Endodermal cell (in vitro differentiated cells): ENCODE data around the gene CIC. TPM values are rescaled to one million over a fixed set of nuclear protein-coding genes. Genes with fewer than 3 reads are reported as not detected.

Experiments used
- DNase-seq: peaks from one replicate; pipeline ENCODE4 v3.0.0-alpha.2; 2017
- H3K27ac ChIP-seq: 2 replicates; pipeline ENCODE4 v1.5.1; 2013; ENCODE audit warnings: mild to moderate bottlenecking, low read depth, low read length, moderate library complexity
- H3K27me3 ChIP-seq: 2 replicates; pipeline ENCODE4 v1.6.1; 2013; ENCODE audit warnings: mild to moderate bottlenecking, low read length, moderate library complexity; ENCODE audit not compliant: insufficient read depth, control insufficient read depth, poor library complexity, severe bottlenecking
- H3K36me3 ChIP-seq: 2 replicates; pipeline ENCODE4 v1.7.0; 2013; ENCODE audit warnings: mild to moderate bottlenecking, low read length, moderate library complexity; ENCODE audit not compliant: control insufficient read depth, insufficient read depth
- H3K4me1 ChIP-seq: one replicate; pipeline ENCODE4 v1.7.0; 2013; ENCODE audit warnings: low read length; ENCODE audit not compliant: control insufficient read depth, insufficient read depth
- H3K4me3 ChIP-seq: 2 replicates; pipeline ENCODE4 v1.5.1; 2013; ENCODE audit warnings: mild to moderate bottlenecking, low read length, moderate library complexity
- H3K9ac ChIP-seq: 2 replicates; pipeline ENCODE4 v1.6.1; 2013; ENCODE audit warnings: mild to moderate bottlenecking, low read length, moderate library complexity; ENCODE audit not compliant: poor library complexity, severe bottlenecking; ENCODE audit errors: extremely low read depth
- H3K9me3 ChIP-seq: 2 replicates; pipeline ENCODE4 v1.6.1; 2013; ENCODE audit warnings: mild to moderate bottlenecking, low read length, moderate library complexity; ENCODE audit not compliant: control insufficient read depth
- H3K27ac Mint-ChIP-seq: 2 replicates; pipeline ENCODE4 v1.8.0; 2020; ENCODE audit warnings: mixed read lengths
- H3K27me3 Mint-ChIP-seq: 2 replicates; pipeline ENCODE4 v1.8.0; 2021; ENCODE audit warnings: mild to moderate bottlenecking, mixed read lengths; ENCODE audit not compliant: insufficient read depth
- H3K36me3 Mint-ChIP-seq: 2 replicates; pipeline ENCODE4 v1.8.0; 2020; ENCODE audit warnings: low read depth, mixed read lengths
- H3K4me1 Mint-ChIP-seq: 2 replicates; pipeline ENCODE4 v1.8.0; 2020; ENCODE audit warnings: mixed read lengths
- H3K4me3 Mint-ChIP-seq: 2 replicates; pipeline ENCODE4 v1.8.0; 2020; ENCODE audit warnings: mild to moderate bottlenecking, moderate library complexity, mixed read lengths
- H3K9me3 Mint-ChIP-seq: 2 replicates; pipeline ENCODE4 v1.8.0; 2020; ENCODE audit warnings: mild to moderate bottlenecking, mixed read lengths
- WGBS, 2 experiments: methylation state at CpG; one replicate each; pipeline versions ENCODE4 v1.1.5 to v1.1.7; 2013; ENCODE audit warnings: missing lambda C conversion rate in 2 of 2, mixed read lengths in 1 of 2; ENCODE audit not compliant: insufficient coverage in 1 of 2, insufficient read length in 1 of 2; 5-methylcytosine and 5-hydroxymethylcytosine counted together
- total RNA-seq, 2 donors: library from RNA; stranded (reverse); fragmentation: NEBNext Ultra II Directional in 1 of 2; extraction: Animal tissue kit (Norgen Biotek cat#: 25700) in 1 of 2; gene quantifications; 2 replicates in 1 of 2; 3 replicates in 1 of 2; pipeline ENCODE4 v1.2.1, GENCODE V29; 2021
- TF ChIP-seq, protein P1 (sequence below): fragments of 200-600 bp; sonication (generic); conservative IDR thresholded peaks from 2 replicates; pipeline ENCODE4 v1.5.0; 2021; ENCODE audit warnings: antibody characterized with exemption, mild to moderate bottlenecking

Gene CIC
- total RNA-seq, 2 donors from 2014 or later: 48.6 to 57.6 TPM

- peak overlapping the region; percentile 88 for H3K4me3 ChIP-seq
- TF ChIP-seq, protein P1, sequence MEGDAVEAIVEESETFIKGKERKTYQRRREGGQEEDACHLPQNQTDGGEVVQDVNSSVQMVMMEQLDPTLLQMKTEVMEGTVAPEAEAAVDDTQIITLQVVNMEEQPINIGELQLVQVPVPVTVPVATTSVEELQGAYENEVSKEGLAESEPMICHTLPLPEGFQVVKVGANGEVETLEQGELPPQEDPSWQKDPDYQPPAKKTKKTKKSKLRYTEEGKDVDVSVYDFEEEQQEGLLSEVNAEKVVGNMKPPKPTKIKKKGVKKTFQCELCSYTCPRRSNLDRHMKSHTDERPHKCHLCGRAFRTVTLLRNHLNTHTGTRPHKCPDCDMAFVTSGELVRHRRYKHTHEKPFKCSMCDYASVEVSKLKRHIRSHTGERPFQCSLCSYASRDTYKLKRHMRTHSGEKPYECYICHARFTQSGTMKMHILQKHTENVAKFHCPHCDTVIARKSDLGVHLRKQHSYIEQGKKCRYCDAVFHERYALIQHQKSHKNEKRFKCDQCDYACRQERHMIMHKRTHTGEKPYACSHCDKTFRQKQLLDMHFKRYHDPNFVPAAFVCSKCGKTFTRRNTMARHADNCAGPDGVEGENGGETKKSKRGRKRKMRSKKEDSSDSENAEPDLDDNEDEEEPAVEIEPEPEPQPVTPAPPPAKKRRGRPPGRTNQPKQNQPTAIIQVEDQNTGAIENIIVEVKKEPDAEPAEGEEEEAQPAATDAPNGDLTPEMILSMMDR: no peak
- peak overlapping the region; percentile 98 for H3K27ac ChIP-seq
- no peak overlapping the region for H3K4me3 Mint-ChIP-seq
- H3K36me3 Mint-ChIP-seq: peaks cover 5% of the 10 kb centered on the region
- peak overlapping the region; percentile 95 for H3K9ac ChIP-seq
- no peaks in the 10 kb centered on the region for H3K36me3 ChIP-seq
- H3K27me3 Mint-ChIP-seq: peaks cover 3% of the 10 kb centered on the region
- no peaks in the 10 kb centered on the region for H3K9me3 ChIP-seq
- no peaks in the 10 kb centered on the region for H3K9me3 Mint-ChIP-seq
- H3K4me1 ChIP-seq: peaks cover 4% of the 10 kb centered on the region
- H3K4me1 Mint-ChIP-seq: peaks cover 25% of the 10 kb centered on the region
- WGBS, 2 experiments: 0 to 1% methylated on average over 24 to 42 of the region's 46 CpGs
- peak; percentile 99 for DNase-seq
- H3K27ac Mint-ChIP-seq: no peak overlapping the region
- no peaks in the 10 kb centered on the region for H3K27me3 ChIP-seq
Observed at GRCh38 chr19:42268142-42268703, 829 bp upstream of the CIC start.

DNA sequence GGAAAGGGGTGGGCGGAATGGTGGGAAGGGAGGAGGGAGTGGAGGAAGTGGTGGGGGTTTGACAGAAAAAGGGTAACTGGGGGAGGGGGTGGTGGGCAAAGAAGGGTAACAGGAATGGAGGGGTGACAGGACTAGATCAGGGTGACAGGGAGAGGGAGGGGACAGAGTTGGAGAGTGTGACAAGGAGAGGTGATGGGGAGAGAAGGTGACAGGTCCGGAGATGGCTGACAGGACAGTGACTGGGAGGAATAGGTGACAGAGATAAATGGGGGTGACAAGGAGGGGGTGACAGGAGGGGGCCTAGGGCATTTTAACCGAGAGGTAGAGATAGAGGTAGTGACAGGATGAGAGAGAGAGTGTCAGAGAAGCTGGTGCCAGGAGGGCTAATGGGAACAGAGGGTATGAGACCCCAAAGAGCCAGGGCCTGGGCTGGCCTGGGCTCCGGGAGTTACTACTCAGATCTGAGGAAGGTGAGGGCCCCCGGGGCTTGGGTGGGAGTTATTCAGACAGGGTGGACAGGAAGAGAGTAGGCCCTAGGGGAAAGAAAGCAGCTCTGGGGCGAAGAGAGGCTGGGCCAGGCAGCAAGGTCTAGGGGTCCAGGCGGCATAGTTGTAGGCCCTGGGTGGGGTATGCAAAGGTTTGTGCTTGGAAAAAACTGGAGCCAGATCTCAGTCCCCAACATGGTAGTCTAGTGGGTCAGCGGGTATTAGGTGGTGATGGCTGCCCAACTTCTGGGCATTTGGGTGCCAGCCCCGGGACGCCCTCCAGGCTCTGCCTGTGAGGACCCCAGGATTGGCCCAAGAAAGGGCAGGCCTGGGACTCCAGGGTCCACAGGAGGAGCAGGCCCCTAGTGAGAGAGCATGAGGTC is 660 bp downstream of the CIC start:
- Histone ChIP-seq H3K4me1 (peaks cover 4% of the 10 kb centered on the region), H3K9ac (peak overlapping the region; percentile 41), H3K27me3 (no peaks in the 10 kb centered on the region), H3K9me3 (no peaks in the 10 kb centered on the region), H3K36me3 (peaks cover 10% of the 10 kb centered on the region), H3K4me3 (peak overlapping the region; percentile 88), H3K27ac (peak overlapping the region; percentile 24)
- Mint-ChIP-seq H3K27ac (peak overlapping the region; percentile 76), H3K4me1 (peaks cover 25% of the 10 kb centered on the region), H3K4me3 (no peak overlapping the region), H3K36me3 (peaks cover 16% of the 10 kb centered on the region), H3K27me3 (no peaks in the 10 kb centered on the region), H3K9me3 (no peaks in the 10 kb centered on the region)
- WGBS, 2 experiments: 68 to 71% methylated on average over 6 to 10 of the region's 10 CpGs
- DNase-seq: no peak
- TF ChIP-seq, protein P1: no peak

DNA sequence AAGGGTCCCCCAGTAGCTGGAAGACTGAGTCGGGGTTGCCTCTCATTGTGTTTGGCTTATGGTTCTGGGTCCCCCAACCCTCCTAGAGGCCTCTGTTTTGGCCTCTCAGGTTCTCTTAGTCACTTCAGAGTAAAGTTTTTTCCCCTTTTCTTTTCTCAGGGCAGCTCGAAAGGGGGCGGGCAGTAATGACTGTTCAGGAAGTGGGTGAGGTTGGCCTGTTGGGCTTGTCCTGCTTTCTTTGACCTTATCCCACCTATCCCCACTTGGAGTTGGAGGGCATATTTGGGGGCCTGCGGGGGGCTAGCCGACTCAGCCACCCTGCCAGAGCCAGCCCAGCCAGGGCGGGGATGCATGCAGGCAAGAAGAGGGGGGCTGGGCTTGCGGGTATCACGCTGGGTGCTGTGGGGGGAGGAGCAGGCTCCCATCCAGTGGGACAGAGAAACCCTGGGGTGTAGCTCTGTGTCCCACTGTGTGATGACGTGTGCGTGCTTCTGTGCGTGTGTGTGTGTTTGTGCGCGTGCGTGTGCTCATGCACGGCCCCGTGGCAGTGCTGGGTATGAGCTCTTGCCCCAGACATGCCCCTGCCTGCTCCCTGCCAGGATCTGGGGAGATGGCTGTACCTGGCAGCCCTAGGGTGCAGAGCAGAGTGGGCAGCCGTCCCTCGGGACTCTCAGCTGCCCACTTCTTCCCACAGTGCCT is 1.4 kb downstream of the CIC start:
- H3K27ac ChIP-seq: no peak overlapping the region
- H3K9me3 Mint-ChIP-seq: no peaks in the 10 kb centered on the region
- H3K4me3 ChIP-seq: peak overlapping the region; percentile 88
- peak overlapping the region; percentile 41 for H3K9ac ChIP-seq
- H3K4me1 Mint-ChIP-seq: peaks cover 25% of the 10 kb centered on the region
- no peaks in the 10 kb centered on the region for H3K27me3 Mint-ChIP-seq
- no peak for DNase-seq
- no peaks in the 10 kb centered on the region for H3K9me3 ChIP-seq
- peaks cover 22% of the 10 kb centered on the region for H3K36me3 Mint-ChIP-seq
- 83 to 87% methylated on average over 7 to 18 of the region's 18 CpGs for WGBS, 2 experiments
- peaks cover 16% of the 10 kb centered on the region for H3K36me3 ChIP-seq
- no peak overlapping the region for H3K4me3 Mint-ChIP-seq
- peaks cover 4% of the 10 kb centered on the region for H3K4me1 ChIP-seq
- H3K27ac Mint-ChIP-seq: peak overlapping the region; percentile 76
- H3K27me3 ChIP-seq: no peaks in the 10 kb centered on the region
- TF ChIP-seq, protein P1: no peak
